Middle frontal gyrus (tissue), 1 donor: ENCODE data around the gene ARHGDIA.

Source experiments
- DNase-seq: peaks from one replicate; pipeline ENCODE4 v3.0.0-alpha.2; 2015; ENCODE audit warnings: low spot score; ENCODE audit errors: extremely low spot score

The ARHGDIA gene

DNA sequence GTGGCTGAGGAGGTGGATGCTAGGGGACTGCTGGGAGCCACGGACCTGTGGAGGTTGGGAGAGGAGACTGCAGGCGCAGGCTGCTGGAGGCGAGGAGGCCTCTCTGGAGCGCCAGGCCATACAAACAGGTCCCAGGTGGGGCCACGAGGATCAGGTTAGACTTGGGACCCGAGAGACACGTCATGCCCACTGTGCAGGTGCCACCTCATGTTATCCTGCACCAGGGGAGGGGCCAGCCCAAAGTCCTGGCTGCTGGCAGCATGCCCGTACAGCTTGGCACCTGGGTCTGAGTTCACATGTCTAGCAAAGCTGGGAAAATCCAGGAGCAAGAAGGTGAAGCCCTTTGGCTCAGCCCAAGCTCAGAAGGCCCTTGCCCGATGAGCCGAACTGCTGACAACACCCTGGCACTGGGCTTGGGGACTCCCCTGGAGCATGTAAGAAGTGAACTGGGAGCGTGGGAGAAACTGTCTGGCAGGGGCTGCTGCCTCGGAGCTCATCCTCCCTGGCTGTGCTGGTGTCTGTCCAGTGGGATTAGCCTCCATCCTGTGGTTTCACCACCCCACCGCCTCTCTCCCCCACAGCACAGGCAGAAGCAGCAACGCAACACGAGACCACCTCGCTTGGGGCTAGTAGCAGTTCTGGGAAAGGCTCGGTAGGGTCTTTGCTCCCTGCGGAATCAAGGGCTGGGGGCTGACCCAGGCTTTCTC is 5.3 kb downstream of the ARHGDIA start:
- no peak for DNase-seq

DNA sequence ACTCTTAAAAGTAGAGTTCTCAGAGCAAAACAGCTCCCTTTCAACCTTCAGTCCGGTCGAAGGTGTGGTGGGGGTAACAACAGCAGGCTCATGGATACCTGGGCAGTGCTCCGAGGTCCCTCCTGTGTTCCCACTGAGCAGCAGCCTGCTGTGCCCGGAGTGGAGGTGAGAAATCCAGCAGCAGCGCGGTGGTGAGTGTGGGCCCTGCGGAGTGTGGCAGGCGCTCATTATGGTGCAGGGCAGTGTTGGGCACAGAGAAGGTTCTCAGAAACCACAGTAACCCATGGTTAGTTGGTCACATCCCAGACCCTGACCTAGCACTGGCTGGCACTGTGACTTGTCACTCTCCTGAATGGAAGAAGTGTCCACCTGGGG is 5.8 kb downstream of the ARHGDIA start:
- no peak for DNase-seq

DNA sequence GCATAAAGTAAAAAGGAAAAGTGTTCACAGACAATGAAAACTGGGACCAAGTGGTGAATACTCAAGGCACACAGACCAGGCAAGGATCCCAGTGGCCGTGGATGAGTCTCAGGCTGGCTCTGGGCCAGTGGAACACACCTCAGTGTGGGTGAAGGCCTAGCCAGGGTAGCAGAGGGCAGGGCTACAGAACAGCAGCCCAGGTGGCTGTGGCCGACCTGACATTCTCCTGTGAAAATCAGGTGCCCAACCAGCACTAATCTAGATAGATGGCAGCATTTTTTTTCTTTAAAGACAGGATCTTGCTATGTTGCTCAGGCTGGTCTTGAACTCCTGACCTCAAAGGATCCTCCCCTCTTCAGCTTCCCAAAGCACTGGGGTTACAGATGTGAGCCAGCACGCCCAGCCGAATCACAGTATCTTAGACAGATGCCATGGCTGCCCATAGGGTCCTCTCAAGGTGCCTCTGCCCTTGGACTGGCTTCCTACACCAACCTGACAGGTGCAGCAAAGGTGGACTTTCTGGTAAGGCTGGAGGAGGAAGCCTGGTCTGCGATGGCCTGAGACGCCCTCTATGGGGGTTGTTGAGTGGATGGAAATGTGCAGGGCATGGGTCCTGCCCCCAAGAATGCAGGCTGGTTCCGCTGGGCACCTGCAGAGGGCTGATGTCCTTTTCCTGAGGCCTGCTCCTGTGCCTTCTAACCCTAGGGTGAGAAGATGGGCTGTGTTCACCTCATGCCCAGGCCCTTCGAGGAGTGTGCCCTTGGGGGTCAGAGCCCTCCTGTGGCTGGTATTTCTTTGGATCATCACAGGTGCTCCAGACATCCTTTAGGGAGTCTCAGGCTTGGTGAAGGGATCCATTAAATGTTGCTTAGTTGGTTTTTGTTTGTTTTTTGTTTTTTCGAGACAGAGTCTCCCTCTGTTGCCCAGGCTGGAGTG is 7.0 kb downstream of the ARHGDIA start:
- no peak for DNase-seq

DNA sequence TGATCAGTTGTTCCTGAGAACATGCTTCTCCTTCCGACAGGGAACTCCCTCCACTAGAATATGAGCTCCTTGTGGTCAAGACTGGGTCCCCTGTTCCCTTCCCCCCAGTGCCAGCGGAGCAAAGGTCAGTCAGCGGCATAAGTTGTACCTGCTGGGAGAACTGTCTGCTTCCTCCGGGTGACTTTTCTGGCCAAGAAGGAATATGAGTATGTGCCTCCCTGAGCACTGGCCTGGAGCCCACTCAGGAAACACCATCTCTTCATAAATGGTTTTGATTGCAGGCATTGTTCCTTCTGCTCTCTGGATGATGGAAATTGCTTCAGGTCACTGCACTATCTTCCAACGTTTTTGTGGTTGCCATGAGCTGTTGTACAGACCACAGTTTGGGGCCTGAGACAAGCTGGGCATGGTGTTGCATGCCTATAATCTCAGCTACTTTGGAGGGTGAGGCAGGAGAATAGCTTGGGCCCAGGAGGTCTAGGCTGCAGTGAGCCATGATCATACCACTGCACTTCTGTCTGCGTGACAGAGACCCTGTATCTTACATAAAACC is 7.9 kb downstream of the ARHGDIA start:
- DNase-seq, result no peak

DNA sequence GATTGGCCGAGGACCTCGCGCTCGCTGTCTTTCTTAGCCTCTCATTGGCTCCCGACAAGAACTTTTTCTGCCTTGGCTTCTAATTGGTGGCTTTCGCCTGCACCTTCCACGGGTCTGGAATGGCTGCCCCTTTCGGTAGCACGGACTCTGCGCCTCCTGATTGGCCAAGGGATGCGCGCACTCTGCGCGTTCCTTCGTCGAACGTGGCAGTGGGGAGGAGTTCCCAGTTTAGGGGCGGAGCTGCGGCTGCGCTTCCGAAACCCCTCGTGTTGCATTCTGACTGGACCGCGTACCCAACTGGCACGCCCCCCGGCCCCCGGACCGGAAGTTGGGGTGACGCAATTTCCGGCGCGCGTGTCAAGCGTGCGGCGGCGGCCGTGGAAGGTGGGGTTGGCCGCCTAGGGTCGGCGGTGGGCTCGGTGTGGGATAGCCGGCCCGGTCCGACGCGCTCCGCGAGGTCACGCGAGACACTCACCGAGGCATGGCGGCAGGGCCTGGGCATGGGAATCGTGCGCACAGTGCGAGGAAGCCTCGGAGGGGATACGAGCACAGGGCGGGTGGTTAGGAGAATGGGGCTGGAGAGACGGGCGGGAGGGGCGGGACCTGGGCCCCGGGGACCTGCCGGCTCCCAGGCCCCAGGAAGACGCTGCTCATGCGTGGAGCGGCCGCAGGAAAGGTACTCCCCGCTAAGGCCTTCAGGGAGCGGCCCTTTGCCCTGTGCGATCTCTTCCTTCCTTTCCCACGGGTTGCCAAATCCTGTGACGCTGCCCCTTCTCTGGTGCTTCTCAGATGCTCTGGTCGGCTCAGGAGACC is 10.2 kb downstream of the ARHGDIA start:
- peak; percentile 100 for DNase-seq

DNA sequence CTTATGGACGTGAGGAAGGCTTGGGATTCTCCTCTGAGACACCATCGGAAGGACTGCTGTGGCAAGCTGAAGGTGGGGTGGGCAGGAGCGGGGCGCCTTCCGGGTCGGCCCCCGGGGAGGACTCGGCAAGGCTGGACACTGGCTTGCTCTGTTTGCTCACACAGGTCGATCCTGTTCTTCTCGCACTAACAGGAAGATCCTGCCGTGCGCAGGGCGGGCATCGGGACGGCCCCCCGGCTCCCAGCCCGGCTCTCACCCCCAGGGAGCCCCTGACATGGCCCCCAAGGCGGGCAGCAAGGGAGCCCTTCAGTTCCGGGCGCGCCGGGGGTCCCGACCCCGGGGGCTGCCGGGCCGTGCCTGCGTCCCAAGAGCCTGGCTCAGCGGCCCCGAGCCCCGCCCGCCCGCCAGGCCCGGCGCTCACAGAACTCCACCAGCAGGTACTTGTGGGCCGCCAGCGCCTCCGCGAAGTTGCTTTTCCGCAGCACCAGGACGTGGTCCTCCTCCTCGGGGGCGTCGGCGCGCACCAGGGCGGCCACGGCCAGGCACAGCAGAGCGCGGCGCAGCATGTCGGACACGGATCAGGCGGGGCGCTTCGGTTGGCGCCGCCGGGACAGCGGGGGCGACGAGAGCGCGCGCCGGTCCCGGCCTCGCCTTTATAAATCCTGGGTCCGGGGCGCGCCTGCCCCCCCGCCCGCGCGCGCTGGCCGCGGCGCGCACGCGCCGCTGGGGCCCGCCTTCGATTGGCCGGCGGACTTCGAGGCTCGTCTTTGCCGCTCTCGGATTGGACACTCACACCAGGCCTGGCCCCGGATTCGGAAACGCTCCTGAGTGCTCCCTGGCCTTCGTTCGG is 11.0 kb downstream of the ARHGDIA start, which contains the start of gene P4HB:
P4HB (minus strand) TSS at position 630 of the 850 bp plus-strand sequence; CDS start at position 566, 64 bp downstream.
- DNase-seq, result no peak

DNA sequence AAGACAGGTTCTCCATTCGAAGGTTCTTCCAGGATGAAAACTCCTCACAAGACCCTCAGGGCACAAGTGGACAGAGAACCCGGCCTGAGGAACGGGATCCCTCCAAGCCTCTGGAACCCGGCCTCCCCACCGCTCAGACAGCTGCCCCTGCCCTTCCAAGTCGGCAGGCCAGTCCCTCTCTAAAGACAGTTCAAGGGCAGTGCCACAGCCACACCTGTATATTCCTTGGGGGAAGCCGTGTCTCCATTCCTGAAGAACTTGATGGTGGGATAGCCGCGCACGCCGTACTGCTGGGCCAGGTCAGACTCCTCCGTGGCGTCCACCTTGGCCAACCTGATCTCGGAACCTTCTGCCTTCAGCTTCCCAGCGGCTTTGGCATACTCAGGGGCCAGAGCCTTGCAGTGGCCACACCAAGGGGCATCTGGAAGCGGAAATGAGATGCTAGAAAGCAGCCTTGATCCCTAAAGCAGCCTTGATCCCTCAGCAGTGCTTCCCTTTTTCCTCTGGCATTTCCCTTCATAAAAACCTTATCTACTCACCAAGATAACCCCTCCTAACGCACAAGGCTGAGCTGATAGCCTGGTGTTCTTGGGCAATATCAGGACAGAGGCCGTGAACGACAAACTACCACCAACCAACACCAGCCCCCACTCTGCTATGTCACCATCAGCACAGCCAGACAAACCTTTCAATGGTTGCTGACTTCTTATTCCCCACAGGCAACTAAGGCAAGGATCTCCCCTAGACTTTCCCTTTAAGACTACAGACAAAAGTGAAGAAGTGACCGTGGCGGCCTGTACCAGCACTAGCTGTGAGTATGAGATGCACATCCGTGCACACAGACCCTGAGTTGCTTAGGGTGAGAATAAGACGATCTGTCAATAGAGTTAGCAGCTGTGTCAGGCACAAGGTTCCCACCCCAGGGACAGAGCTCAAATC is 11.9 kb downstream of the ARHGDIA start:
- DNase-seq, result no peak

DNA sequence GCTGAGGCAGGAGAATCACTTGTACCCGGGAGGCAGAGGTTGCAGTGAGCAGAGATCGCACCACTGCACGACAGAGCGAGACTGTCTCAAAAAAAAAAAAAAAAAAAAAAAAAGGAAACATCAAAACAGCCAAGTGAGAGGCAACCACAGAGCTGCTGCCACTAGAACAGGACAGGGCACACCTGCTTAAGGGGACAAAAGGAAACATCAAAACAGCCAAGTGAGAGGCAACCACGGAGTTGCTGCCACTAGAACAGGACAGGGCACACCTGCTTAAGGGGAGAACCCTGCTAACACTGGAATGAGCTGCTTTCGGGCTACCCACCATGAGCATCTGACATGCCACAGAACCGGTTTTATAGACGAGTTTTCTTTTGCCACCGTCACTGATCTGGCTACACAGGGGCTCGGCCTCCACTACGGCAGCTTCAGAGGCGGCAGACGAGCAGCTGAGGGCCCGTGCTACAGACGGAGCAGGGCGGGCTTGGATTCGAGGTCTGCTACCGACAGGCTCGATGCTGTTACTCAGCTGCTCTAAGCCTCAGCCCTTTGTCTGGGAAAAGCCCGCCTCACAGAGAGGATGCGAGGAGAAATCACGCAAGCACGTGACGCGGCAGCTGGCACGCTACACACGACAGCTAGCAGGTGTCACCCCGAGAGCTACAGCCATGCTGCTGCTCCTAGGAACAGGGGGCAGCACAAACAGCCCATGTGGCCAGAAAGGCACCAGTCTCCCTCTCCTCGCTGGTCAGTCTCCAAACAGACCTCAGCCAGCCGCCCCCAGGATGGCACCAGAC is 12.8 kb downstream of the ARHGDIA start:
- DNase-seq, result no peak

DNA sequence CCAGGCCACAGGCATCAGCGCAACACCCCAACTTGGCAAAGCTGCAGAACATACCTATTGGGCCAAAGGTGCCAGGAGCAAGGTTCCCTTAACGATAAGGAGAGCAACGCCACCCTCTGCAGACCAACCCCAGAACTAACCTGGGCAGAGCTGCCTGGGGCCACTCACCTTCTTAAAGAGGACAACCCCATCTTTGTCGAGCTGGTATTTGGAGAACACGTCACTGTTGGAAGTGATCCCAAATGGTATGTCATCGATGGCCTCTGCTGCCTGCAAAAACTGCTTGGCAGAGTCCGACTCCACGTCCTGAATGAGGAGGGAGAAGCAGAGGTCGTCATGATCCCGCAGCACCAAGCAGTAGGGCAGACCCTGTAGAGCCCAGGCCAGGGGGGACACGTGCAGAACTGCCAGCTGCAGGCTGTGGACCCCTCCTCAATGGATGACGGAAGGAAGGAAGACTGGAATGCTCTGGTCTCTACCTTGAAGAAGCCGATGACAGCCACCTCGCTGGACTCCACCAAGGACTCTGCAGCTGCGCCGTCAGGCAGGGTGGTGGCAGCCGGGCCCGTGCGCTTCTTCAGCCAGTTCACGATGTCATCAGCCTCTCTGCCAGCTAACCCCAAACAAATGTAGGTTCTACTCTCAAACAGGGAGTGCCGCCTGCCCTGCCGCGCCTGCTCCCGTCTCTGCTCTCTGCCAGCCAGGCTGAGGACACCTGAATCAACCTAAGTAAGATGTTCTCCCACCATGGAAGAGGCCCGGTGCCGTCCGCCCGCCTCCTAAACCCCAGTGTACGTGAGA is 16.0 kb downstream of the ARHGDIA start:
- no peak for DNase-seq

DNA sequence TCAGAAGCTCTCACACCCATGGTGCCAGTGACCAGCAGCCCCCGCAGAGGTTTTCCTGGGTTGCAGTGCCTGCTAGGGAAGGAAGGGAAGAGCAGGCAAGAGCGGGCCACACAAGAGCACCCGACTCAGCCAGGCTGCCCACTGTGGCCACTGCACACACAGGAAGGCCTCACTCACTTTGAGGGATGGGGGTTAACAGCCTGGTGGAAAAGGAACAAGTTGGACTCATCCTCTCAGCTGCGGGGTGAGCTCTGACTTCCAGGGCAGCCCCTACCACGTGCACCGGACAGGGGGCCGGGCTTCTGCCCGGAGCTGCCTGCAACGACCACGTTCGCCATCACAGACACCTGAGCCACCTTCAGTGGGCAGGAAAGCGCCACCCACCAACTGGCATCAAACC is 18.9 kb downstream of the ARHGDIA start:
- no peak for DNase-seq

DNA sequence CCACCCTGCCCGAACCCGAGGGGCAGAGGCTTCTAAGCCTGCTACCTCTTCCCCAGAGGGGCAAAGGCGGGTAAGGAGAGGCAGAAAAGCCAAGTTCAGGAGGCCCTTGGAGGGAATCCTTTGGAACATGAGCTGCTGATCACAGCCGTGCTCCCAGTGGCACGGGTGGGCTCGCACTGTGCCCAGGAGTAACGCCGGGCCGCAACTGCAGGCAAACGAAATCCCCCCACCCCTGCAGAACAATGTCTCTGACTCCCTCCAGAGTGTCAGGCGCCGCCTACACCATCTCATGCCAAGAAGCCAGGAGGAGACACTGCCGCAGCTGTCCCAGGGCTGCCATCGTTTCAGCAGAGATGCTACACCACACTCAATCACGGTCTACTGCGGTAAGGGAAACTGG is 19.7 kb downstream of the ARHGDIA start:
- no peak for DNase-seq

DNA sequence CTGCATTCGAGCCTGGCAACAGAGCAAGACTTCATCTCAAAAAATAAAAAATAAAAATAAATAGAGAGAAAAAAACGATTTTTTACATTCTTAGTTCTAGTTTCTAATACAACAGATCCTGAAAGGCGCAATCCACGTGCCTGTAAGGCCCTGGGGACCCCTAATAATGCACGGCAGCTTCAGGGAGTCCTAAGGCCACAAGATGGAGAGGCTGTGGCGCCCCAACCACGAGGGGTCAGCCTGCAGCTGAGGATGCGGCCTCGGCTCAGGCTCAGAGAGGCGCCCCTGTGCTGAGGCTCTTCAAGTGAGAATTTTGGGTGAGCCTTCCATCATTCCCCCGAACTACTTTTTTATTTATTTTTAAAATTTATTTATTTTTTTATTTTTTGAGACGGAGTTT is 21.7 kb downstream of the ARHGDIA start:
- DNase-seq, result no peak

DNA sequence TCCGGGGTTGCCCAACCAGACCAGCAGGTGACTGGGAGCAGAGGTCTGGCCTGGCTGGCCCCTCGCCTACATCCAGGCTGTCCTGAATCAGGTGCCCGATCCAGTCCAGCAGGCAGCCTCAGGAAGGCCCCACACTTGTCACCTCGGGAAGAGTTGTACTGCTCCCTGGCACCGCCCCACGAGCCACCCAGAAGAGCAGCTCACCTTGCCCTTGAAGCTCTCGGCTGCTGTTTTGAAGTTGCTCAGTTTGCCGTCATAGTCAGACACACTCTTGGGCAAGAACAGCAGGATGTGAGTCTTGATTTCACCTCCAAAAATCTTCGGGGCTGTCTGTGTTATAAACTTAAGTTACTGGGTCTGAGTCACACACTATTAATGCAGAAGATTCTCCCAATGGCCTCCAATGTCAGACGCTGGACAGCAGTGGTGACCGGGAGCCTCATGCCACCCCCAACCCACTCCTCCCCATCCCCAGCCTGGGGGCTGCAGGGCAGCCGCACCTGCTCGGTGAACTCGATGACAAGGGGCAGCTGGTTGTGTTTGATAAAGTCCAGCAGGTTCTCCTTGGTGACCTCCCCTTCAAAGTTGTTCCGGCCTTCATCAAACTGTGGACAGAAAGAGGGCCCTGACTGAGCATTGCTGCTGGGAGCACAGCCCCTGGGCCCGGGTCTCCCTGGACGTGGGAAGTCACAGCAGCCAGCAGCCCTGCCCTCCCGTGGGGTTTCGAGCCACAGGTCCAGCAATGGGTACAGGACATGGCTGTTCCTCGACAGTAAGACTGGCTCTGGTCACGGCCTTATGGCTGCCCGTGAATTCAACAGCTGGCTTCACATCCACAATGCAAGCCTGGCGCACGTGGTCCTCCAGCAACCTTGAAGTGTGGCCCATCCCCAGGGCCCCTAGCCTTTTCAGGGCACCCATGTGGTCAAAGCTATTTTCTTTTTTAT is 24.1 kb downstream of the ARHGDIA start:
- DNase-seq, result no peak

DNA sequence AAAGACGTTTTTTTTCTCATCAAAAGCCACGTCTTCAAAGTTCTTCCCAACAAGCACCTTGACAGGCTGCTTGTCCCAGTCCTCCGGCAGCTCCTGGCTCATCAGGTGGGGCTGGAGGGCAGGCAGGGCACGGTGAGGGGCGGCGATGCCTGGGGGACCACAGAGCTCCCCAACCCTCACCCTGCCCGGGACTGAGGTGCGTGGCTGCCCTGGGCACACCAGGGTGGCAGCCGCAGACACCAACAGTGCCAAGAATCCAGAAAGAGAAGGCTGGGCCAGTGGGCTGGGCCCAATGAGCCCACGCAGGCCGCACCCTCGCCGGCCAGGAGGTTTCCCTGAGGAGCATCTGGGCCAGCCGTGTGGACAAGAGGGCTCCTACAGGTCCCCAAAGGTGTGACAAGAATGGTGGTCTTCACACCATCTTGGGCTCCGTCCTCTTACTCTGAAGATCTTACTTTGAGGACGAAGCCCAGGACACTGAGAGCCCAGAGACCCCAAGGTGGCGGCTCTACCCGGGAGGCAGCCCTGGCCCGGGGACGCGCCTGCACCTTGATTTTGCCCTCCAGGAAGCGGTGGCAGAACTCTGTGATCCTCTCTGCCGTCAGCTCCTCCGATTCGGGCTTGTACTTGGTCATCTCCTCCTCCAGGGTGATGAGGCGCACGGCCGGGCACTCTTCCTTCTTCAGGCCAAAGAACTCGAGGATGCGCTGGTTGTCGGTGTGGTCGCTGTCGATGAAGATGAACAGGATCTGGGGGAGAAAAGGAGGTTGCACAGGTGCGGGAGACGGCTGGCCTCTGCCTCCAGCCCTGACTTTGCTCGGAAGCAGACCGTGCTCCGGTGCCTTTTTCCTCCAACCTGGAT is 25.0 kb downstream of the ARHGDIA start:
- DNase-seq, result no peak

DNA sequence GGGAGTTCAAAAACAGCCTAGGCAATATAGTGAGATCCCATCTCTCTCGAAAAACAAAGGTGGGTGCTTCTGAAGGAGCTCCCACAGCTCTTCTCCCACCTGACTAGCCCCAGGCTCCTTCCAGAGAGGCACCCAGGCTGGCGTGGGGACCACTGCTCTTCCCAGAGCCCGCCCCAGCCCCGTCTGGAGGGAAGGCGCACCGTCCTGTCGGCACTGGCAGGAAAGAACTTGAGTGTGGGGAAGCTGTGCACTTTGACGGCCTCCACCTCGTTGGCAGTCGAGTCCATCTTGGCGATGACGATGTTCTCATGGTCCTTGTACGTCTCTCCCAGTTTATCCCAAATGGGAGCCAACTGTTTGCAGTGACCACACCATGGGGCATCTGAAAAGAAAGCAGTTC is 25.8 kb downstream of the ARHGDIA start:
- no peak for DNase-seq

DNA sequence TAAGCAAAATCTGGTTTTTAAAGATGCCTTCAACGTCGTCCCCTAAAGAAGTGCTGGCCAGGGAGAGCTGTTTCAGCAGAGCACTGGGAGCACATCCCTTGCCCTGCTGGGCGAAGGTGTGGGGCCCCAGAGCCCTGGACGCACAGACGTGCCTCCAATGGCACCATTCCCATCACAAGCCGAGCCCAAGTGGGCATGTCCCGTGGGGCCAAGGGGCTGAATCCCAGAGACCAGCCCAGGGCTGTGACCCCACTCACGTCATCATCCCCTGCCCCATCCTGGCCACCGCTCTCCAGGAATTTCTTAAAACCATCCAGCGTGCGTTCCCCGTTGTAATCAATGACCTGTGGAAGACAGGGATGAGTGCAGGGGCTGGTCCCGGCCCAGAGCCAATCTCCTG is 26.2 kb downstream of the ARHGDIA start:
- DNase-seq, result no peak
